Nephron progenitor cell (in vitro differentiated cells): ENCODE measurements around the gene CDS1.
"Not testable (repeated sequence)": the region's sequence is repeated elsewhere in the genome, so short reads cannot be mapped to it uniquely, and the experiment has no call there.

Experiments
- DNase-seq: peaks from one replicate; pipeline ENCODE4 v3.0.0; 2021
- H3K27ac Mint-ChIP-seq: 2 replicates; pipeline ENCODE4 v1.8.0; 2021; ENCODE audit warnings: mild to moderate bottlenecking, moderate library complexity, mixed read lengths
- H3K27me3 Mint-ChIP-seq: 2 replicates; pipeline ENCODE4 v1.8.0; 2021; ENCODE audit warnings: mild to moderate bottlenecking, low read depth, mixed read lengths; ENCODE audit not compliant: poor library complexity
- H3K36me3 Mint-ChIP-seq: 2 replicates; pipeline ENCODE4 v1.8.0; 2021; ENCODE audit warnings: low read depth, mixed read lengths
- H3K4me1 Mint-ChIP-seq: 2 replicates; pipeline ENCODE4 v1.8.0; 2021; ENCODE audit warnings: mixed read lengths
- H3K4me3 Mint-ChIP-seq: 2 replicates; pipeline ENCODE4 v1.8.0; 2021; ENCODE audit warnings: mild to moderate bottlenecking, moderate library complexity, mixed read lengths
- H3K9me3 Mint-ChIP-seq: 2 replicates; pipeline ENCODE4 v1.8.0; 2021; ENCODE audit warnings: mild to moderate bottlenecking, moderate library complexity, mixed read lengths
- TF ChIP-seq, protein P1 (sequence below): fragments of 200-600 bp; sonication (generic); IDR thresholded peaks from 2 replicates; pipeline ENCODE4 v1.5.0; 2021; ENCODE audit warnings: antibody characterized with exemption

The CDS1 gene

DNA sequence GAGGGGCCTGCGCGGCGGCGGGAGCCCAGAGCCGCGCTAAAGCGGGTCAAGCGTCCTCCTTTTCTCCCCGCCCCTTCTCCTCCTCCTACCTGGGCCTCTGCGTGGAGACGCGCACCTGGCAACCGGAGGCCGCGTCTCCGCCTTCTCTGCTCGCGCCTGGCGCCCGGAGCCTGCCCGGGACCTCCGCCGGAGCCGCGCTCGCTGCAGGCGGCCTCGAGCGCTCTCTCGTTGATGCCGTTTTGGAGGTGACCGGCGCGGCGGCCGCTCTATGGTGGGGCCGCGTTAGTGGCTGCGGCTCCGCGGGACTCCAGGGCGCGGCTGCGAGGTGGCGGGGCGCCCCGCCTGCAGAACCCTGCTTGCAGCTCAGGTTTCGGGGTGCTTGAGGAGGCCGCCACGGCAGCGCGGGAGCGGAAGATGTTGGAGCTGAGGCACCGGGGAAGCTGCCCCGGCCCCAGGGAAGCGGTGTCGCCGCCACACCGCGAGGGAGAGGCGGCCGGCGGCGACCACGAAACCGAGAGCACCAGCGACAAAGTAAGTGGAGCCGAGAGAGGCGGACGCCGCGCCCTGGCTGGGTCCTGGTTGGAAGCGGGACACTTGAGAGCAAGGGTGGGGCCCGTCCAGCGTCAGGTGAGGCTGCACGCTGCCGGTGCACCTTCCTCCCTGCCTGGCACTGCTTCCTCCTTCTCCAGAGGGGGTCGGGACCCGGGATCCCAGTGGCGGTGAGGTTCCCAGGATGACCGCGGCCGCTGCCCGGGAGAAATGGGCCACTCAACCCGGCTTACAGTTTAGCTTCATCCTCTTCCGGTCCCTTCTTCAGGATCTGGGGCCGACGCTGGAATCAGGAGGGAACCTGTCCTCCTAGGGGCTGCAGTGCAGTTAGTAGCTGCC lies at the start of gene CDS1:
Gene CDS1, plus strand, starts transcription at position 140 of the 888 bp plus-strand sequence. Its CDS starts 275 bp downstream, at position 415.
- H3K9me3 Mint-ChIP-seq: peaks cover 15% of the 10 kb centered on the region
- TF ChIP-seq, protein P1, sequence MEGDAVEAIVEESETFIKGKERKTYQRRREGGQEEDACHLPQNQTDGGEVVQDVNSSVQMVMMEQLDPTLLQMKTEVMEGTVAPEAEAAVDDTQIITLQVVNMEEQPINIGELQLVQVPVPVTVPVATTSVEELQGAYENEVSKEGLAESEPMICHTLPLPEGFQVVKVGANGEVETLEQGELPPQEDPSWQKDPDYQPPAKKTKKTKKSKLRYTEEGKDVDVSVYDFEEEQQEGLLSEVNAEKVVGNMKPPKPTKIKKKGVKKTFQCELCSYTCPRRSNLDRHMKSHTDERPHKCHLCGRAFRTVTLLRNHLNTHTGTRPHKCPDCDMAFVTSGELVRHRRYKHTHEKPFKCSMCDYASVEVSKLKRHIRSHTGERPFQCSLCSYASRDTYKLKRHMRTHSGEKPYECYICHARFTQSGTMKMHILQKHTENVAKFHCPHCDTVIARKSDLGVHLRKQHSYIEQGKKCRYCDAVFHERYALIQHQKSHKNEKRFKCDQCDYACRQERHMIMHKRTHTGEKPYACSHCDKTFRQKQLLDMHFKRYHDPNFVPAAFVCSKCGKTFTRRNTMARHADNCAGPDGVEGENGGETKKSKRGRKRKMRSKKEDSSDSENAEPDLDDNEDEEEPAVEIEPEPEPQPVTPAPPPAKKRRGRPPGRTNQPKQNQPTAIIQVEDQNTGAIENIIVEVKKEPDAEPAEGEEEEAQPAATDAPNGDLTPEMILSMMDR: no peak
- H3K27ac Mint-ChIP-seq: no peak within 1 kb of the TSS
- peaks cover 29% of the 10 kb centered on the region for H3K4me1 Mint-ChIP-seq
- peaks cover 60% of the 10 kb centered on the region for H3K27me3 Mint-ChIP-seq
- peak within 1 kb of the TSS; percentile 88 for H3K4me3 Mint-ChIP-seq
- DNase-seq: peak; percentile 54
- H3K36me3 Mint-ChIP-seq: peaks cover 10% of the 10 kb centered on the region

DNA sequence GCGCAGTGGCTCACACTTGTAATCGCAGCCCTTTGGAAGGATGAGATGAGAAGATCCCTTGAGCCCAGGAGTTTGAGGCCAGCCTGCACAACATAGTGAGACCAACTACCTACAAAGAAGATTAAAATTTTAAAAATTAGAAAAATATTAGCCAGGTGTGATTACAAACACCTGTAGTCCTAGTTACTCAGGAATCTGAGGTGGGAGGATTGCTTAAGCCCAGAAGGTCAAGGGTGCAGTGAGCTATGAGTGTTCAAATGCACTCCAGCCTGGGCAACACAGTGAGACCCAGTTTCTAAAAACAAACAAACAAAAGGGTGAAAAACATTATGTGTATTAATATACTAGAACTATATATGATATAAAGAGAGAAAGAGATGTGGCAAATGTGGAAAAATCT lies 47.0 kb upstream of the CDS1 start:
- Mint-ChIP-seq H3K9me3 (peaks cover 14% of the 10 kb centered on the region), H3K27ac (no peak overlapping the region), H3K27me3 (peaks cover 5% of the 10 kb centered on the region), H3K4me1 (peaks cover 10% of the 10 kb centered on the region), H3K36me3 (peaks cover 3% of the 10 kb centered on the region), H3K4me3 (no peak overlapping the region)
- TF ChIP-seq, protein P1: no peak
- DNase-seq: no peak

DNA sequence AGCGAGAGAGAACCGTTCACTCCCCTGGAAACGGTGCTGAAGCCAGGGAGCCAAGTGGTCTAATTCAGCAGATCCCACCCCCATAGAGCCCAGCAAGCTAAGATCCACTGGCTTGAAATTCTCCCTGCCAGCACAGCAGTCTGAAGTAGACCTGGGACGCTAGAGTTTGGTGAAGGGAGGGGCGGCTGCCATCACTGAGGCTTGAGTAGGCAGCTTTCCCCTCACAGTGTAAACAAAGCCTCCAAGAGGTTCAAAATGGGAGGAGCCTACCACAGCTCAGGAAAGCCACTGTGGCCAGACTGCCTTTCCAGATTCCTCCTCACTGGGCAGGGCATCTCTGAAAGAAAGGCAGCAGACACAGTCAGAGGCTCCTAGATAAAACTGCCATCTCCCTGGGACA lies 37.8 kb upstream of the CDS1 start:
- Mint-ChIP-seq H3K27ac (no peak overlapping the region), H3K4me1 (no peaks in the 10 kb centered on the region), H3K4me3 (no peak overlapping the region), H3K27me3 (no peaks in the 10 kb centered on the region), H3K9me3 (peaks cover 4% of the 10 kb centered on the region), H3K36me3 (no peaks in the 10 kb centered on the region)
- DNase-seq: no peak
- TF ChIP-seq, protein P1: no peak

DNA sequence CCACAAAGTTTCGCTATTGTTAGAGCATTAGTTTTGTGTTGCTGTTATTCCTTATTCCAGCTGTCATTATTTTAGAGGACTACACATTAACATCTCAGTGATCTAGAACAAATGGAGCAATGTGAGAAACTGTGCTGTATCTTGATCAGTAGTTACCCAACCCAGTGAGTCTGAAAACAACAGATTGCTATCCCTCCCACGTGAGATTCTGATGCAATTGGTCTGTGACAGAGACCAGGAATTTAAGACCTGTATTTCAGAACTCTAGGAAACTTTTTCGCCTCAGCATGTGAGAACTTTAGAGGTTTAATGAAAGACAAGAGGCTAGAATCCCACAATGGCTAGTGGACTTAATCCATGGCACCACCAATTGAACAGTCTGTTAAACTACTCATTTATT lies 35.7 kb upstream of the CDS1 start:
- TF ChIP-seq, protein P1: no peak
- H3K9me3 Mint-ChIP-seq: peaks cover 2% of the 10 kb centered on the region
- no peak overlapping the region for H3K27ac Mint-ChIP-seq
- H3K4me1 Mint-ChIP-seq: no peaks in the 10 kb centered on the region
- H3K36me3 Mint-ChIP-seq: no peaks in the 10 kb centered on the region
- no peak for DNase-seq
- H3K27me3 Mint-ChIP-seq: no peaks in the 10 kb centered on the region
- H3K4me3 Mint-ChIP-seq: no peak overlapping the region

DNA sequence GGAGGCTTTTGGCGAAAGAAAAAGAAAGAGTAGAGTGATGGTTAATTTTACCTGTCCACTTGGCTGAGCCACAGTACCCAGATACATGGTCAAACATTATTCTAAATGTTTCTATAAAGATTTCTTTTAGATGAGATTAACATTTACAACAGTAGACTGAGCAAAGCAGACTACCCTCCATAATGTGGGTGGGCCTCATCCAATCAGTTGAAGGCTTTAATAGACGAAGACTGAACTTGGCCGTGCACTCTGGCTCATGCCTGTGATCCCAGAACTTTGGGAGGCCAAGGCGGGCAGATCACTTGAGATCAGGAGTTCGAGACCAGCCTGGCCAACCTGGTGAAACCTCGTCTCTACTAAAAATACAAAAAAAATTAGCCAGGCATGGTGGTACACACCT lies 33.7 kb upstream of the CDS1 start:
- not testable (repeated sequence) for H3K4me1 Mint-ChIP-seq, H3K36me3 Mint-ChIP-seq, H3K4me3 Mint-ChIP-seq, H3K27ac Mint-ChIP-seq, H3K27me3 Mint-ChIP-seq, H3K9me3 Mint-ChIP-seq, DNase-seq

DNA sequence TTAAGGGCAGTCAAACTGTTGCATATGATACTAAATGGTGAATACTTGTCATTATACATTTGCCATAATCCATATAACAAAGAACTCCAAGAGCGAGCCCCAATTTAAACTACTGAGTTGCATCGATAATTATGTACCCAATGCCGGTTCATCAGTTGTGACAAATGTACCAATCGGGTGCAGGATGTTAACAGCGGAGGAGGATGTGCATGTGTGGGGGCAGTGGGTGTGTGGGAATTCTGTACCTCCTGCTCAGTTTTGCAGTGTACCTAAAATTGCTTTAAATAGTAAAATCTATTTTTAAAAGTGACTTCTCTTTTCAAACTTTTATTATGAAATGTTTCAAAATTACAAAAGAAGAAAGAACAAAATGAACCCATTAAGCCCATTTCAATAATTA lies 20.8 kb upstream of the CDS1 start:
- TF ChIP-seq, protein P1: no peak
- Mint-ChIP-seq H3K4me3 (no peak overlapping the region), H3K27ac (no peak overlapping the region), H3K4me1 (peaks cover 8% of the 10 kb centered on the region), H3K27me3 (peaks cover 3% of the 10 kb centered on the region), H3K9me3 (no peaks in the 10 kb centered on the region), H3K36me3 (no peaks in the 10 kb centered on the region)
- no peak for DNase-seq
